HG02840 (cell line): ENCODE measurements around the gene PRKAR1A.

ENCODE experiments used
- ATAC-seq: cut with Tn5 transposase; IDR thresholded peaks from one replicate; pipeline ENCODE4 v1.9.1; 2021; ENCODE audit warnings: mild to moderate bottlenecking, moderate library complexity, moderate number of reproducible peaks; ENCODE audit not compliant: unreplicated experiment, low FRiP score

PRKAR1A gene

DNA sequence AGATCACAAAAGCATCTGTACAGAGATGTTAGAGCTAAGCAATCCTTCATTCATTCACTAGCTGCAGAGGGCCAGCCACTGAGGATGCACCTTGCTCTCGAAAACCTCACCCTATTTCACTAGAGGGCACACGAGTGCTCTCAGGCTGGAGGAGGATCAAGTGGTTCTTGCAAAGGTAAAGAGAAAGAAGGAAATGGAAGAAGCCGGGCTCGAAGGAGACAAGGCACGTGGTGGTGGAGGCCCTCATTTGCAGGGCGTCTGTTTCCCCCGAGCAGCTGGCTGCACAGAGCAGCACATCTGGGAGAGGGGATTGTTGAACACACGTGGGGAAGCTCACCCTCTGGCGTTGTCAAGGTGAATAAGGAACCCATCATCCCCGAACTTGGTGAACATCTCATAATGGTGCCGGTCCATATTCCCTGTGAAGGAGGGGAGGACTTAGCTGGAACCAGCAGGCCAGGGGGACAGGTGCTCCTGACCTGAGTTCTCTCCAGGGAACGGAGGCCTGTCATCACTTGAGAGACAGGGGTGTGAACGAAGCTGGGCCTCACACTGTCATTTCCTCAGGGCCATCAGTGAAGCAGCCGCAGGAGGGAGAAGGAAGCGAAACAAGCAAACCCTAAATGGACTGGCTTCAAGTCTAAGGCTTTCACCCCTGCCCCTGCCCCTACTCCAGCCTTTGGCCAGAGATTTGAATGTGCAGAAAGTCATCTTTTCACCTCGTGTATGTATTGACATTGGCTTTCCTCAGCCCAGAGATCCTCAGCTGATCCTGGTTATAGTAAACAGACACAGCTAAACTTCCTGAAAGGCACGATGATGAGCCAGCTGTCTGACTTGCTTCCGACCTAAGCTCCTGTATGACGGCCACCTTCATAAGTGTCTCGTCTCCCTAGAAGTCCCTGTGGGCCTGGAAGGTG, 27.6 kb downstream of the PRKAR1A start:
- no peak for ATAC-seq

DNA sequence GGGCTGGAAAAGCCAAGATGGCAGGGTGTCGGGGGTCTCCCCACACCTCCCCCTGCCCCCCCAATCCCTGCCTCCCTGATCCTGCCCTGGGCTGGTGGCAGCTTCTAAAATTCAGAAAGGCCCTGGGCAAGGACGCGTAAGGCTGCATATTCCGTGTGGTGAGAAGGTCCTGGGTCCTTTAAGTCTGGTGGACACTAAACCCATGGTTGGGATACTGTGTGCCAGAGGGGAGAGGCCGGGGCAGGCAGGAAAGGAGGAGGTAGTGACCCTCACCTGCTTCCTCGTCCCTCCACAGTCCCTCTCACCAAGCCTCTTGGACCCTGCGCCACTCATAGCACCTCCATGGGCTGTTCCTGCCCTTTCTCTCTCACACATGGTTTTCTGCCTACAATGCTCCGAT, 28.8 kb downstream of the PRKAR1A start:
- no peak for ATAC-seq

DNA sequence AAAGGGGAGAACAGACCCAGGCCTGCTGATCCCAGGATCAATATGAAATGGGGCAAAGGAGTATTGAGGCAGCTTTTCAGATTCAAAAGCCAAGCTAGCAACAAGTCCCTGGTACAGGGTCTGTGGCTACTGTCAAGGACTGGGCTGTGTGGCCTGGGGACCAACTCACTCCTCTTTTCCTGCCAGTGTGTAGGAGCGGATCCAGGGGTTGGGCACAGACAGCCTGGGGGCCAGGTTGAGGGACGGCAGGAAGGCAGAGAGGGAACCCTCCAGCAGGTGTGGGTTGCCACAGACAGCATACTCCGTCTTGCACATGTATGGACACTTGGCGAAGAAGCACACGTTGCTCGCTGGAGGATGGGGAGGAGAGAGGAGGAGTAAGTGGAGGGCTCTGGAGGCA, 29.6 kb downstream of the PRKAR1A start:
- no peak for ATAC-seq

DNA sequence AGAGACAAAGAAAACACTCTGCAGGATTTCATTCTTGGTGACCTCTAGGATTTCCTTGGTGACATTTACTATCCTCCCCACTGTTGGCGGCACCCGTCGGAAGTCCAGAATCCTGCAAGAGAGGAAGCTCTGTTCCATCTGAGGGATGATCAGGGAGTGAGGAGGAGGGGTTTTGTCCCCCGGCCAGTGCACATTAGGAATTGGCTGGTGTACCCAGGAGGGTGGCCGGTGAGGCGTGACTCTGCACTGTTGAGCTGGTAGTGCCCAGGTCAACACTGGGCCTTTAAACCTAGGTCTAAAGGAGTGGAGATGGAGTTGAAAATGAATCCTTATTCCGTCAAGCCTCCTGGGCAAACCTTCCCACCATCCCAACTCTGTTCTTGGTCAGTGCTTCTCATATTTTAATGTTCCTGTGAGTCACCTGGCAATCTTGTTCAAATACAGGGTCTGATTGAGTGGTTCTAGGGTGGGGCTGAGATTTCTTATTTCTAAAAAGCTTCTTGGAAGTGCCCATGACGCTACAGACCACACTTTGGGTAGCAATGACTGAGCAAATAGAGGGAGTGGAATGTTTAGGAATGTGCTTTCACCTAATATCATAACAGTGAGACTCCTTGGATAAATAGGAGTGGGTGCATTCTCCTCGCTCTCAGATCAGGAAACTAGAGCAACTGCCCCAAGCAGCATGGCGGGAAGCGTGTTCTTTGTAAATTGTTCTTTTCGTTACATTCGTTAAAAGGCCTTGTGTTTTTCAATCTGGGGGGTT, 30.7 kb downstream of the PRKAR1A start:
- no peak for ATAC-seq

DNA sequence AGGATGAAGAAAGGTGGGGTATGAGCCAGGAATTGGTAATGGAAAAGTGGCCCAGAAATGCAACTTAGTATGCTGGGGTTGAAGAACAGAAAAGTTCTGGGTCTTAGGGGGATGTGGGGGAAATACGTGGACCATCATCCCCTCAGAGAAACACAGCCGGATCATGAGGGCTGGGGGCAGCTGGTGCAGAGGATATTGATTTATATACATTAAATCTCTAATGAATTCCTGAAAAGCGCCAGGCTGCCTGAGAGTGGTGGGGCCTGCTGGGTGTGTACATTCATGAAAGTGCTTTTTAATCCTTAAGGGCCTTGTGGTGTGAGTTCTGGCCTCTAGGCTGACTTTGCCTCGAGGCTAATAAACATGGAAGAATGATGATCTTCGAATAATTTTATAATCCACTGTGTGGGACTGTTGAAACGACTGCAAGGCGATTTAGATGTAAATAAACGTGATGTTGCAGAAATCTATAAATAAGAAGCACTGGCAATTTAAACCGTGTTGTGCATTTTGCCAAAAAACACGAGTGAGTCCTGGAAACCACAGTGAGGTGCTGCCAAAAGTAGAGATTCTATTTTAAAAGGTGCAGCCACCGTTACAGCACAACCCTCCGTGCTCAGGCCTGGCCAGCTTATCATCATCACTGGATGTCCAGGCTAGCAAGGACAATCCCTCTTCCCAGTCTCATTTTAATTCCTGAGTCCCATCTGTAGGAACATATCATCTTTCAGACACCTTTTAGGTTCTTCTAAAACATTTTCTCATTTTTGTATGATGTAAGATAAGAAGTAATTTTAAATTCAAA, 32.1 kb downstream of the PRKAR1A start:
- ATAC-seq, result no peak

DNA sequence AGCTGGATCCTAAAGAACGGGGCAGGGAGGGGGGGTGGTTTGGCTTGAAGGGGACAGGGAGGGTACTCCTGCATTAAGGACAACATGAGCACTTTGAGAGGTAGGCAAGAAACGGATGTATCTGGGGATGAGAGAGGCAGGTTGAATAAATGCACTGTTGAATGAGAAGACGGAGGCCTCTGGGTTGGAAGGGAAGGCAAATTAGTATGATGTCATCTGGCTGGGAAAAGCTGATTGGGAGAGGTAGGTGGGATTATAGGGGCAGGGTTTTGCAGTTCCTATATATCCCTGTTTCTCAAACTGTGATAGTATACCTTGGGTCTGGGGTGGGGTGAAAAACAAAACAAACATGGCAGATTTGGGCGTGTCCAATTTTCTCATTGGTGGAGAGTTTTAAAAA, 44.3 kb downstream of the PRKAR1A start:
- ATAC-seq, result no peak

DNA sequence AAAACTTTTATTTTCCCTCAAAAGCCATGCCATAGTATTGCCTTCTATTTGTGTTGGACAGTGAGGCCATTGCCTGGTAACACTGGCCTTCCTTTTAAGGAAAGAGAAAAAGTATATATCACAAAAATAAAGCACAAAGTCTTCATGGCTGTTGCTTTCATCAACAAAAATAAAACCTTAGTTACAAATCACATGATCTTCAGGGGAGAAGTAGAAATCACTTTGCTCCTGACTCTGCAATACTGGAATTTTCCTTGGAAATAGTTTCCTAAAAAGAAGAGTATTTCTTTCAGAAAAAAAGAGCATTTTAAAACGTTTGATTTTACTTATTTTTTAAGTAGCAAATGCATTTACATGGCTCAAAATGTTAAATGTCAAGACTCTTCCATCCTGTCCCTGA, 47.1 kb downstream of the PRKAR1A start:
- no peak for ATAC-seq

DNA sequence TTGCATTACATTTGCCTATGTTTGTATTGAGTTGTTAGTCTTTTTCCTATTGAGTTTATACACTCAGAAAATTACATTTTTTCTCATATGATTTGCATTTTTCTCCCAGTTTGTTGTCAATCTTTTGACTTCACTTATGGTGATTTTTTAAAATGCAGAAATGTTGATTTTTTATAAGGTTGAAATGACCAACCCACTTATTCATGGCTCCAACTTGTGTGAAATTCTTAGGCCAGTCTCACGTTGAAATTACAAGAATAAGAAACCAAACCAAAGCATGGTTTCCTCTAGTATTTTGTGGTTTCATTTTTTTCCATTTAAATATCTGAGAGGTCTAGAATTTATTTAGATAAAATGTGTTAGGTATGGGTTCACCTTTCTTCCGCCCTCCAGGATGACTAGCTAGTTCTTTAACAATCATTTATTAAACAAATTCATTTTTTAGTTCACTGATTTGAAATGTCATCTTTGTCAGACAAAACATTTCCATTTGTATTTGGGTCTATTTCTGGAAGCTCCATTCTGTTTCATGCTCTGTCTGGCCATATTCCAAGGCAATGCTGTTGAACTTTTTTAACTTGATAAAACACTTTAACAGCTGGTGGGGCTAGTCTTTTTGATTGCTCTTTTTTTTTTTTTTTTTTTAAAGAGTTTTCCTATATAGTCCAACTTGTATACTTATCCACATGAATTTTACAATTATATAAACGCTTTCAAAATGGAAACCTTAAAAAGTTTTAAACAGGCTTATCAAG, 48.9 kb downstream of the PRKAR1A start:
- no peak for ATAC-seq

DNA sequence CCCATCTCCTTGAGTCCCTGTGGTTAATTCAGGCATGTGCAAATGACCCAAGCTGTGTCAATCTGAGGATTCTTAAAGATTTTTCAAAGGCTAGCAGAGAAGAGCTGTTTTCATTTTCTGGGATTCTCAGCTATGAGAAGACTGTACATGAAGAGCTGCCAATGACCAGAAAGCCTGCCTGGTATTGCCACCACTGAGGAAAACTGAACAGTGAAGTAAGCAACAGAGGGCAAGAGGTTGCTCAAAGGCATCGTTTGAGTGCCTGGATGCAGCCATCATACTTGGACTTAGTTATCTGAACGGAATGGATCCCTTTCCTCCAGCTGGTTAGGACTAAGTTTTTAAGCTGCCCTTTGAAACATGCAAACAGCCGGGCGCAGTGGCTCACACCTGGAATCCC, 50.5 kb downstream of the PRKAR1A start:
- no peak for ATAC-seq

DNA sequence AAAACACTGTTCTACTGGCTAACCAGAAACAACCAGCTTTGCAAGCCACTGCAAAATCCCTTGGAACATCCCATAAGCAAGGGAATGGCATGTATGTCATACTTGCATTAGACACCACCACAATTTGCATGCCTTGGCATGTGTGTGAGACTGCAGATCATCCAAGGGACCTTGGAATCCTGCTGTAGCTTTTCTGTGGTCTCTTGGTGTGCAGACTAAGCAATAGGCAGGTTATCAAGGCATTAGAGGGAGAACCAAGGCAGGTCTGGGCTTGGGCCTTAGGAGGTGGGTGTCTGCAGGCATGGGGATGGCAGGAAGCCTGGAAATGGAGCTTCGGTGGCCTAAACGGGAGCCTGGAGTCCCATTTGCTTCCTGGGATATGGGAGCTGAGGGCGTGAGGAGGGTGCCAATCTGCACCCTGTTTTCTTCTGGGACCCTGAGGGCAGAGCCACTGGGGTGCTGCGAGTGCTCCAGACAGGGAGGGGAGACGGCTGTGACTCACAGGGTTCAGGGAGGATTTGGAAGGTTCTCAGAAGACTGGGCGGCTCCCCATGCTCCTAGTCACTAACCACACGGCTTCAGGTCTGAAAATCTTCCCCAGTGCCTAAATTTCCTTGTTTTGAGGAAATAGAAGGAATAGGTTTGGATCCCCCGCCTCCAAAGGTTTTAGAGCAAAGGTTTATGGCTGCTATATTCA, 52.3 kb downstream of the PRKAR1A start:
- no peak for ATAC-seq

DNA sequence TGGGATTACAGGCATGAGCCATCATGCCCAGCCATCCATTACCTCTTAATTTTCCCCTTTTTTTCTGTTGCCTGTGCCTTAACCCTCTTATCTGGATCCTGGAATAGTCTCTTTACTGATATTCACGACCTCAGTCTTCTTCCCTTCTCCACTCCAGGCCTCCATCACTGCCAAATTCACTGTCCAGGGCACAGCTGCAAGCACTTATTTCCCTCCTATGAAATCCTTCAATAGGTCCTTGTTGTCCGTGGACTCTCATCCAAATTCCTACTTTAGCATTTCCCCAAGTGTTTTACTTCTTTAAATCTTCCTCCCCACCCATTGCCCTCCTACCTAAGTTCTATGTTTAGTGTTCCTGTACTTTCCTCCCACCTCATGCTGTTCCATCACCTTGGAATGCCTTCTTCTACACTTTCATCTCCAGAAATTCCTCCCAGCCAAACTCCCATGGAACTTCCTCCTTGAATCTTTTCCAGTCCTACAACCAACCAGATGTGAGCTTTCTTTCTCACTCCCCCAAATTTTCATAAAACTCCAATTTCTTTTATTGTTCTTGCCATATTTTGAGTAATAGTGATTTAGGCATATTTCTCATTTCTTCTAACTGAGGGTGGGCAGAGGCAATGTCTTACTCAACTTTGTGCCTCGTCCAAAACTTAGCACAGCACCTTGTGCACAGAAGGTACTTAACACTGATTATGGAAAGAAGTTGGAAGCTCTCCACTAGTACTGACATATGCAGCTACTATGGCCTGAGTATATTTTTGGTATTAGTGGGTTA, 53.6 kb downstream of the PRKAR1A start:
- no peak for ATAC-seq

DNA sequence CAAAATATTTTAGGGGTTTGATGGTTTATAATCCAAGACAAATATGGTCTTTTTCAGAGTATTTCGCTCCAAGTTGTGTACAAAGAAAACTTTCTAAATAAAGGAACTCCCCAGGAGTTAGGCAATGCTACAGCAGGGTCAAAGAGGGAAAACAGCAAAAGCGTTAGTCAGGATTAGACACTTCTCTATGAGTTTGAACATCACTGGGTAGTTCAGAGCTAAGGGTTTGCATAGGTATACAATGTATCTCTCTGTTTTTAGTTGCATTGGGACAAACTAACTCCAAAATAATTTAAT, 54.2 kb downstream of the PRKAR1A start:
- ATAC-seq, result no peak

DNA sequence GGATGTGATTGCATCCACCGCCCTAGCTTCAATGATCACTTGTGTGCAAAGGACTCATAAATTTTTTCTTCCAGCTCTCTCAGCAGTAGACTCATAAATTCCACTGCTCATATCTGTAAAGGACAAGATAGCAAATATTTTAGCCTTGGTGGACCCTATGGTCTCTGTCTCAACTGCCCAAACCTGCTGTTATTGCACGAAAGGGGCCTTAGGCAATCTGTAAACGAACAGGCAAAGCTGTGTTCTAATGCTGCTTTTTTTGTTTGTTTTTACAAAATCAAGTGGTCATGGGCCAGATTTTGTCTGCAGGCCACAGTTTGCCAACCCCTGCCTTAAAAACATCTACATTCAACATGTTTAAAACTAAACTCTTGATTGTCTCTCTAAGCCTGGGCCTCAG, 54.8 kb downstream of the PRKAR1A start:
- no peak for ATAC-seq

DNA sequence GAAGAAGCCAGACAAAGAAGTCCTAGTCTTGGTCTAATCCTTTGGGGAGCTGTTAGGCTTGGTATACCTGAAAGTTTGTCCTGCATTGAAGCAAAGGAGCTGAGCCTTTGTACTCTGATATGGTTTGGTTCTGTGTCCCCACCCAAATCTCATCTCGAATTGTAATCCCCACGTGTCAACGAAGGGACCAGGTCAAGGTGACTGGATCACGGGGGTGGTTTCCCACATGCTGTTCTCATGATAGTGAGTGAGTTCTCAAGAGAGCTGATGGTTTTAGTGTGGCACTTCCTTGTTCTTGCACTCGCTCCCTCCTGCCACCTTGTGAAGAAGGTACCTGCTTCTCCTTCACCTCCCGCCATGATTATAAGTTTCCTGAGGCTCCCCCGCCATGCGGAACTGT, 55.4 kb downstream of the PRKAR1A start:
- no peak for ATAC-seq

DNA sequence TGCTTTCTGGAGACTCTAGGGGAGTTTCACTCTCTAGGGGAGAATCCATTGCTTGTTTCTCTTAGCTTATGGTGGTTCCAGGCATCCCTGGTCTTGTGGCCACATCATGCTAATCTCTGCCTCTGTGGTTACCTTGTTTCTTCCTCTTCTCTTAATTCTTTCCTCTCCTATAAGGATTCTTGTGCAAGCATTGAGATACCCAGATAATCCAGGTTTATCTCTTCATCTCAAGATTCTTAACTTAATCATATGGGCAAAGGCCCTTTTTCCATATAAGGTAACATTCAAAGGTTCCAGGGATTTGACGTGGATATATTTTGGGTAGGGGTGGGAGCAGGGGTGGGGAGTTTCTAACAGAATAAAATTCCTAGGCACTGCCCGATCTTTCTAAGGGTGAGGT, 56.4 kb downstream of the PRKAR1A start:
- no peak for ATAC-seq

DNA sequence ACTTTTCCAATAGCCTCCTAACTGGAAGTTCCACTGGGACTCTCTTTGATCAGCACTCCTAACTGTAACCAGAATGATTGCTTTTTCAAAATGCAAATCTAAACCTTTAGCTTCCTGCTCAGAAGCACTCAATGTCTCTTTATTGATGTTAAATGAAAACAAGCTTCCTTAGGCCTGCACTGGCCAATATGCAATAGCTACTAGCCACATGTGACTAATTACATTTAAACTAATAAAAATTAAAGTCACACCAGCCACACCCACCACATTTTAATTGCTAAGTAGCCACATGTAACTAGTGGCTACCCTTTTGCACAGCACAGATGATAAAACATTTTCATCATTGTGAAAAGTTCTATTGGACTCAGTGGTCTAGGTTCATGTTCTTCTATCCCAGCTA, 57.1 kb downstream of the PRKAR1A start:
- ATAC-seq, result no peak

DNA sequence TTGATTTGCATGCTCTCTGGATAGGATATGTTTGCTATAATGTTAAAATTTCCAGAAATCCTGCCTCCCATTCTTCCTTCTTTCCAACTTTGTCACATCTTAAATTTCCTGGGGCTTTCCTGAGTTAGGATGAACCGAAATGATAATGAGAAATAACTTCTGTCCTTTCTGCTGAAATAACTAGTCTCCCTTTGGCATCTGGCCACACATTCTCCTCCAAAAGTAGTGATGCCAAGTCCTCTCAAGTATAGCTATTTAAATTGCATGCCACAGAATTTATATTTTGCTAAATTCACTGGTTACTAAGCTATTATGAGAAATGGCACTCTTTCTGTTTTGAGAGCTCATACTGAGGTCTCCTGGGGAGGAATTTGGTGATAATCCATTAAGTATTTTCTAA, 58.3 kb downstream of the PRKAR1A start:
- no peak for ATAC-seq

DNA sequence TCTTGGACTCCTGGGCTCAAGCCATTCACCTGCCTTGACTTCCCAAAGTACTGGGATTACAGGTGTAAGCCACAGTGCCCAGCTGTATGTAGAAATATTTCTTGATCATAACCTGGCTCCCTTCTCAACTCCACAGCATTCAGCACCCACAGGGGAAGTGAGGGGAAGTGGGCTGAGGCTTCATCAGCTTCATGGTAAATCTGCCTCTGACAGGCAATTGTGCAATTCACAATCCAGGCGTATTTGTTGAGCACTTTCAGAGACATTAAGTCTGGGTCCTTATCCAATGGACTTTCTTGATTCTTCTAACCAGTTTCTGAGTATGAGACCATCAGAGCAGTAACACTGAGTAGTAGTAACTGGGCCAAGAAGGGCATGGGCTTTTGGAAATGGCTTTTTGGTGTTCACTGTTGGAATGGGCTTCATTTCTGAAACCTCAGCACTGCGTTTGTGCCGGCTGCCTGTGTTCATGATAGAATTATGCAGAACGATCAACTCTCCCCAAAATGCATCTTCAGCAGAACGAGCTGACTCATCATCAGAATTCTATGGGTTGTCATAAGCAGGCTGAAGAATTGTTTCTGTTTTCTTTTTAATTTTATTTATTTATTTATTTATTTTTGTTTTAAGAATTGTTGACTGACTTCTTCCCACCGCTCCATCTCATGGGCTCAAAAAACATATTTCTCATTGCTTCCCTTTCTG, 60.1 kb downstream of the PRKAR1A start:
- ATAC-seq, result no peak

DNA sequence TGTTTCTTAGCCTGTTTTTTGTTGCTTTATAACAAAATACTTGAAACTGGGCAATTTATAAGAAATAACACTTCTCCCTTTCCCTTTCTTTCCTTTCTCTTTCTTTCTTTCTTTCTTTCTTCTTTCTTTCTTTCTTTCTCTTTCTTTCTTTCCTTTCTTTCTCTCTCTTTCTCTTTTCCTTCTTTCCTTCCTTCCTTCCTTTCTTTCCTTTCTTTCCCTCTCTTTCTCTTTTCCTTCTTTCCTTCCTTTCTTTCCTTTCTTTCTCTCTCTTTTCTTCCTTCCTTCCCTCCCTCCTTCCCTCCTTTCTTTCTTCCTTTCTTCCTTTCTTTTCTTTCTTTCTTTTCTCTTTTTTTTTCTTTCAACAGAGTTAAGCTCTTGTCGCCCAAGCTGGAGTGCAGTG, 61.1 kb downstream of the PRKAR1A start:
- ATAC-seq, result no peak
